NCI-H446 (cell line): ENCODE results near the gene RNF148.

Experiments used
- DNase-seq, 2 experiments: peaks; one replicate each; lab custom pipeline; 2025; lab: John Stamatoyannopoulos, UW

RNF148 gene

GRCh38 chr7:122702872-122703510 is at the start of gene RNF148:
TSS of gene RNF148 (minus strand) at chr7:122702922. CDS start at chr7:122702750, 172 bp downstream.
- DNase-seq: no peak

GRCh38 chr7:122750389-122750788 is 47.7 kb upstream of the RNF148 start:
- DNase-seq: no peak

GRCh38 chr7:122748195-122748594 is 45.5 kb upstream of the RNF148 start:
- no peak for DNase-seq

DNA sequence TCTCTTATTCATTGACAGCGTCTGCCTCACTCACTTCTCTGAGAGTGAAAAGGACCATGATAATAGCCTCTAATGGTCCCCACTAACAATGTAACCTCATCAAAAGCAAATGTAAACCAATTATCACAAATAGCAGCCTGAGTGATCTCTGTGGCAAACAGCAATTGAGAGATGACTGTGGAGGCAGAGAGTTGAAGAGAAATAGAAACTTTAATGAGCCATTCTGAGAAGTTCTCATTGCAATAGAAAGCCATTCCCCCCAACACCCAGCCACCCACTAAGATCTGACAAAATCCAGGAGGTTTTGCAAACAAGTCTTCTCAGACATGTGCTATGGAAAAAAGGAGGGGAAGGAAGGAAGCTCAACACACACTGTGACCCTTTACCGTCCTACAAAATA is 44.2 kb upstream of the RNF148 start:
- DNase-seq: no peak

DNA sequence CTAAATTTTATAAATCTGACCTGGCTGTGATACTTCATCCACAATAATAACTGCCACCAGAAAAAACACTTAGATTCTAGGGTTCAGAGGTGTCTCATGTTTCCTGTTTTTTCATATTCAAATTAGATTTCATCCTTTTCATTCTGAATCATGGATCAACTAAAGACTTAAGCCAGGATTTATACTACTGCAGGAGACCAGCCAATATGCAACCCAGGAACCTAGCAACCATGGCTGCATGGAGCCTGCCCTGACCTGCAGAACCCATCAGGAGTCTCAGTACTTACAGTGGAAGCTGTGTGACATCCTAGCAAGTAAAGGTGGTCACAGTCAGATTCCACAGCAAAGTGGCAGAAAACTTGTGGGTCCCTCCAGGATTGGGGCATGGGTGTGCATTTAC is 40.5 kb upstream of the RNF148 start:
- DNase-seq: no peak

- no peak for DNase-seq
Measured at GRCh38 chr7:122738947-122739346, 36.2 kb upstream of the RNF148 start.

DNA sequence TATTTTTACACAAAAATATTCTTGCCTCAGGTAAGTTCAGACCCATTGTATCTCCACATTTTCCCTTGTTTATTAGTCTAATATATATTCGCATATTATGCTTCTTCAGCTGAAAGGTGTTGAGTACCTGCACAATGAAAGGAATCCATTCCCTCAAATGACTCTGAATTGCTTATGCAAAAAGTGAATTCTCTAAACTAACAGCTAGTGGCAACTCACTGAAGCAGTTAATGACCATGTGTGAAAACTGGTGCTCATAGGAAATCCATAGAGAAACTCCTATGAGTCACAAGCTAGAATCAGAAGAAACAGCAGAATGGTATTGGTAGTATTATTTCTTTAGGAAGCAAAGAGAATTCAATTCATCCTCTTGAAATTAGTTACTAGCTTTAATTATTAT is 33.5 kb upstream of the RNF148 start:
- DNase-seq: no peak

DNA sequence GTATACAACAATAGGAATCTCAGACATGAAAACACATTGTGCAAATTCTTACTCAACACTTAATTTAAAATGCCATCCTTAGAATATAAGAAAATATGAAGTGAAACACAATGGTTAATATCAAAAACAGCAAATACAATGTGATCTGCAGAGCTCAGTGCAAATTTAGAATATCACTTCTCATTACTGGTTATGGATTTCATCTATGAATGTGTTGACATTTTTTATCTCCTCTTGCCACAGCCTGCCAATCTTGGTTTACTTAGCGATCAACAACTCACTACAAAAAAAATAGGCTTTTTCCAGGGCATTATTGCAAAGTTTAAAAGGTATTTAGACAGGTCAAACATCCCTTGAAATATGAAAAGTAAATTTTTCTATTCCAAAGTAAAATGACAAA is 25.0 kb upstream of the RNF148 start:
- no peak for DNase-seq

- no peak for DNase-seq
Measured at GRCh38 chr7:122727354-122727753, 24.6 kb upstream of the RNF148 start.

DNA sequence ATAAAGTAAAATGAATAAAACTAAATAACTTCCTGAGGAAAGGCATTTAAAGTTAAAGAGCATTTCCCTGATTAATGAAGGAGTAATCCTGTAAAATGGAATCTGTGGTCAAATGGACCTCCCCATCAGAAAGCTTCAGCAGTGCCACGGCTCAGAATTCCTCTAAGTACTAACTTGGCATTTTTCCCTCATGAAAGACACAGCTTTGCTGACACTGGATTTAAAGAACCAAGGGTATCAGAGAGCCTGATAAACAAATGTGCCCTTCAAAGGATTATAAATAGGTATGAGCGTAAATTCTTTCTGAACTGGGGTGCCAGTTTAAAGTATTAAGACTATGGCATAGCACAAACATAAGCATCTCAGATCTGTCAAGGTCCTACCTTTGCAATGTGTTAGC is 24.2 kb upstream of the RNF148 start:
- no peak for DNase-seq

DNA sequence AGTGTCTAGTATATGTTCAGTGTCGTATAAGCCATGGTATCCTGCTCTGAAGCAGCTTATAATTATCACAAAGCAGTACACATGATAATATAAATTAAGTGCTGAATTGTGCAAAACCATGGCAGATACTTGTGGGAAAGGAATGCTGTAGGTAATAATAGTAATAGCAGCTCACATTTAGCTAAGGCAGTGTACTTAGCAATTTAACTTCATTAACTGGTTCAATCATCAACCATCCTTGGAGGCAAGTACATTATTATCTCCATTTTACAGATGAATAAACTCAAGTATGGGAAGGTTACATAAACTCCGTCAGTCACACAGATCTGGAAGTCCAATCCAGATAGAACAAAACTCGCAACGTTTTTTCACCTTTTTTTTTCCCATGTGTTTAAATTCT is 21.6 kb upstream of the RNF148 start:
- DNase-seq: no peak

DNA sequence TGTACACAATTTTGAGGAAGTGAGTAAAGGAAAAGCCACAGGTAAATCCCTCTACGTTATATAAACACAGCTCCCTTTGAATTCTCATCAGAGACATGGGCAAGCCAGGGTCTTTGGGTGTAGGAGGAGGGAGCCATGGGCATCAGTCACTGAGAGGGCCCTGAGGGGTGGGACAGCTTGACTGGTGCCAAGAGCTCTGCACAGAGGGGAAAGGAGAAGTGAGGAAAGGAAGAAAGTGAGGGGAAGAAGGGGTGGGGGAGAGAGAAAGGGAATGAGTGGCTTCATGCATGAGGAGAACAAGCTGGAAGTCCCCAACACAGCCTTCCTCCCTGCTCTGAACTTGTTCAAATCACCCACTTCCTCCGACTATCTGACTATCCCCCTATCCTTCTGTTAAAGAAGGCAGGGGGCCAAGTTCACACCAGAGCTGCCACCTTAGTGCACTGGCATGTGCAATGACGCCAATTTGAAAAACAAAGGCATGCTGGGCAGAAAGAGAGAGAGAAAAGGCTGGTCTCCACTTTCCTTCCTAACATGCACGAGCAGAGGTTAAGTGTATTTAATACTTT is 16.4 kb upstream of the RNF148 start:
- DNase-seq: no peak

DNA sequence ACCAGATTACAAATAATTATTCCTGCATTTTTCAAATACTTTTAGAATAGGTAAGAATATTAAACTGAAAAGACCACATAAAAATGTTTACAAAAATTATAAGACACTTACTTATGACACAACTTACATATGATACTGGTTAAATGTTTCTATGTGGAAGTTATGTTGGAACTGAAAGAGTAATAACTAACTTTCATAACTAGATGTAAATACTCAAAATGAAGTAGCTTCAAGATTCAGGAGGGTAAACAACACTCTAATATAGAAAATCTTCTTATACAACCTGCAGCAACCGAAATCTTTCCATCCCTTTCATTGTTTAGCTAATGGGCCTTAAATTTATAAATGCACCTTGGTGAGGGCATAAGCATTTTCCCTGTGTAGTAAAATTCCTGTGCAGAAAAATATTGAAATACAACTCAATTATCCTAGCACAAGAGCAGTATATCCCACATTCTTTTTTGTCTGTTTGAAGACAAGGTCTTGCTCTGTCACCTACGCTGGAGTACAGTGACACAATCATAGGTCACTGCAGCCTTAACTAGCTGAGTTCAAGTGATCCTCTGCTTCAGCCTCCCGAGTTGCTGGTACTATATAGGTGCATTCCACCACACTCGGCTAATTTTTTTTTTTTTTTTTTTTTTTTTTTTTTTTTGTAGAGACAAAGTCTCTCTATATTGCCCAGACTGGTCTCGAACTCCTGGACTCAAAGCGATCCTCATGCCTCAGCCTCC is 14.8 kb upstream of the RNF148 start:
- no peak for DNase-seq

- DNase-seq: no peak
Measured at GRCh38 chr7:122715183-122715582, 12.5 kb upstream of the RNF148 start.

DNA sequence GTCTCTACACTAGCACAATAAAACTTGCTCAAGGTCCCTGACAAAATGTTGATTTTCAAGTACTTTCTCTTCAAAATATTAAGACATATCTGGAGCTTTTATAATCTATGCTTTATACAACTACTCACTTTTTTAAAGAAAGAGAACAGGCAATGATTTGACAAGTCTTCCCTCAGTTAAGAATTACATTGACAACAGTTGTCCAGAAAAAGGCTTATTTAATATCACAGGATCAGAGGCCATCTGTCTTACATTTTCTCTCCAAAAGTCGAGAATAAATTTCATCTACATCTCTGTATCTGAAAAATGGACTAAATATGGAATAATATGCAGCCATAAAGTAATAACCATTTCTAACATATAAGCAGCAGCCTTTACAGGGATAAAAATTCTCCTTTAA is 8.2 kb upstream of the RNF148 start:
- DNase-seq: no peak

- DNase-seq: no peak
Measured at GRCh38 chr7:122709930-122710646, 7.4 kb upstream of the RNF148 start.

- DNase-seq: no peak
Measured at GRCh38 chr7:122706836-122707235, 4.1 kb upstream of the RNF148 start.

GRCh38 chr7:122699017-122699416 is 3.7 kb downstream of the RNF148 start, which contains the start of gene RNF133:
TSS of gene RNF133 (minus strand) at chr7:122699117. CDS start at chr7:122698918, 199 bp downstream.
- DNase-seq: no peak

DNA sequence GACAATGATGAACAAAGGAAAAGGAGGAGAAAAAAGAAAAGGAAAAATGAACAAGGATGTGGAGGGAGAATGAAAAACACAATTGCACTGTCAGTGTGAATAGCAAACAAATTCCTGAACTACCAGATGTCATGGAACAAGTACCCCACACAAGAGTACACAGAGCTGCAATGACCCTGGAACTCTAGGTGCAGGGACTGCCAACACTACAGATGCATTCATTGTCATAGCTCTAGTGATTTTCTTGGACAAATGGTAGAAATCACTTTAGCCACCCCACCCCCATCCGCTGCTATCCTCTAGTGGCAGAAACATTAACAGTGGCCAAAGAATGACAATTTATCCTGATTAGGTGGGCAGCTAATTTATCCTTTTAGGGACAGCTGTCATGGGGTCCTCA is 6.9 kb downstream of the RNF148 start:
- DNase-seq: no peak

- DNase-seq: no peak
Measured at GRCh38 chr7:122694697-122695096, 8.0 kb downstream of the RNF148 start.

GRCh38 chr7:122692769-122693309 is 9.9 kb downstream of the RNF148 start:
- DNase-seq: no peak

GRCh38 chr7:122691569-122692235 is 11.0 kb downstream of the RNF148 start:
- no peak for DNase-seq
